ENCODE measurements around the gene ISCA2.

DNA sequence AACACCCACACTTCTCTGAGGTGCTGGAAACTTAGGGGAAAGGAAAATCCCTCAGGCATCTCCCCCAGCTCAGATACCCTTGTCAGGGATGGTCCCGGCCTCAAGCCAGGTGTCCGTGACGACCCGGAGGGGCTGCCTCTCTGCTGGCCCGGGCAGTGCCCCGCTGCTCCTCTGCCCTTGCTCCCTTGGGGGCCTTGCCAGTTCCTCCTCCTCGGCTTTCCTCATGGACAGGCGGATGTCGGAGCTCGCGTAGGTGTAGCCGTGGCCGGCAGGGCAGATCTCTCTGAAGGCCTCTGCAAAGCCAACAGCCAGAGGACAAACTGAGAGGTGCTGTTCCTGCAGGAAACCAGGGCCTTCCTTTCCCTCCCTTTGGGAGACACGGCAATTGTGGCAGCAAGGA is 34.8 kb downstream of the ISCA2 start:
- TF ChIP-seq ZNF274 (IDR thresholded peaks at IDR 0.05; ENCODE audit: low read depth, low read length) (no peak), SUZ12 (IDR thresholded peaks at IDR 0.05; ENCODE audit: extremely low read depth, insufficient read depth, insufficient read length) (no peak), YY1 (IDR thresholded peaks at IDR 0.05; ENCODE audit: insufficient read depth, insufficient read length) (no peak)

Measured in NT2/D1 (cell line).